WTC11 (cell line): ENCODE results near the gene MRPS30. TPM values are rescaled to one million over a fixed set of nuclear protein-coding genes. Genes with fewer than 3 reads are reported as not detected.

ENCODE experiments used
- ATAC-seq: fragments of 200-7000 bp; cut with Tn5 transposase; 2 replicates; pipeline ENCODE4 v1.10.0; 2021; ENCODE audit warnings: mild to moderate bottlenecking, moderate library complexity
- CTCF ChIA-PET: fragments of 300-600 bp; sonication (Branson Sonifier 250); formaldehyde crosslinking; loops from one replicate; lab custom pipeline; 2021; ENCODE audit warnings: antibody characterized with exemption; lab: Charles Lee
- POLR2A ChIA-PET: fragments of 350-600 bp; sonication (Branson Sonifier 250); formaldehyde crosslinking; loops from one replicate; lab custom pipeline; 2021; ENCODE audit warnings: antibody characterized with exemption; lab: Charles Lee
- DNase-seq: peaks from one replicate; pipeline ENCODE4 v3.0.0; 2021; ENCODE audit warnings: low spot score
- H3K27ac Mint-ChIP-seq: 2 replicates; pipeline ENCODE4 v1.8.0; 2021; ENCODE audit warnings: mixed read lengths
- H3K27me3 Mint-ChIP-seq: 2 replicates; pipeline ENCODE4 v1.8.0; 2021; ENCODE audit warnings: low read depth, mild to moderate bottlenecking, moderate library complexity, mixed read lengths
- H3K36me3 Mint-ChIP-seq: 2 replicates; pipeline ENCODE4 v1.8.0; 2021; ENCODE audit warnings: mixed read lengths
- H3K4me1 Mint-ChIP-seq: 2 replicates; pipeline ENCODE4 v1.8.0; 2022; ENCODE audit warnings: mixed read lengths
- H3K4me3 Mint-ChIP-seq: 2 replicates; pipeline ENCODE4 v1.8.0; 2021; ENCODE audit warnings: mild to moderate bottlenecking, moderate library complexity, mixed read lengths
- H3K9me3 Mint-ChIP-seq: 2 replicates; pipeline ENCODE4 v1.8.0; 2021; ENCODE audit warnings: mixed read lengths
- ATF1 ChIP-seq: sonication (generic); formaldehyde crosslinking; IDR thresholded peaks from 2 replicates; pipeline ENCODE4 v1.8.1; 2023; ENCODE audit warnings: mild to moderate bottlenecking, moderate library complexity, missing genetic modification reagents
- CREM ChIP-seq: sonication (generic); formaldehyde crosslinking; IDR thresholded peaks from 2 replicates; pipeline ENCODE4 v1.8.1; 2022; ENCODE audit warnings: mild to moderate bottlenecking, missing genetic modification reagents, moderate library complexity
- ETV6 ChIP-seq: sonication (generic); formaldehyde crosslinking; IDR thresholded peaks from 2 replicates; pipeline ENCODE4 v1.8.1; 2022; ENCODE audit warnings: mild to moderate bottlenecking, missing genetic modification reagents
- GABPB1 ChIP-seq: sonication (generic); formaldehyde crosslinking; IDR thresholded peaks from 2 replicates; pipeline ENCODE4 v1.8.1; 2023; ENCODE audit warnings: mild to moderate bottlenecking, missing genetic modification reagents
- HMGA2 ChIP-seq: fragments of 250-450 bp; sonication (Bioruptor Pico); IDR thresholded peaks from 2 replicates; pipeline ENCODE4 v1.4.0; 2021; ENCODE audit warnings: mild to moderate bottlenecking, moderate library complexity
- JAZF1 ChIP-seq: fragments of 250-450 bp; sonication (Bioruptor Pico); IDR thresholded peaks from 2 replicates; pipeline ENCODE4 v1.9.0; 2021; ENCODE audit warnings: moderate library complexity, mild to moderate bottlenecking, inconsistent platforms
- JUN ChIP-seq: sonication (generic); formaldehyde crosslinking; IDR thresholded peaks from 2 replicates; pipeline ENCODE4 v1.8.0; 2023; ENCODE audit warnings: mild to moderate bottlenecking, missing genetic modification reagents
- NFYB ChIP-seq: sonication (generic); formaldehyde crosslinking; conservative IDR thresholded peaks from 2 replicates; pipeline ENCODE4 v1.8.0; 2022; ENCODE audit warnings: low read depth, missing genetic modification reagents
- NR2C2 ChIP-seq: sonication (generic); formaldehyde crosslinking; IDR thresholded peaks from 2 replicates; pipeline ENCODE4 v1.8.0; 2022; ENCODE audit warnings: mild to moderate bottlenecking, missing genetic modification reagents
- RORB ChIP-seq: fragments of 250-450 bp; sonication (Bioruptor Pico); IDR thresholded peaks from 2 replicates; pipeline ENCODE4 v1.9.0; 2021; ENCODE audit warnings: mild to moderate bottlenecking
- SOX15 ChIP-seq: fragments of 250-450 bp; sonication (Bioruptor Pico); IDR thresholded peaks from 2 replicates; pipeline ENCODE4 v1.9.0; 2021; ENCODE audit warnings: mild to moderate bottlenecking
- TEAD1 ChIP-seq: sonication (generic); formaldehyde crosslinking; IDR thresholded peaks from 2 replicates; pipeline ENCODE4 v1.8.0; 2022; ENCODE audit warnings: mild to moderate bottlenecking, missing genetic modification reagents
- TP53 ChIP-seq: sonication (generic); formaldehyde crosslinking; IDR thresholded peaks from 2 replicates; pipeline ENCODE4 v1.8.1; 2023; ENCODE audit warnings: mild to moderate bottlenecking, missing genetic modification reagents
- total RNA-seq: library from RNA; stranded (reverse); gene quantifications from 3 replicates; pipeline ENCODE4 v1.2.3, GENCODE V29; 2021
- TF ChIP-seq, protein P1 (sequence below): fragments of 250-450 bp; sonication (Bioruptor Pico); IDR thresholded peaks from 2 replicates; pipeline ENCODE4 v1.9.0; 2021; ENCODE audit warnings: mild to moderate bottlenecking
- TF ChIP-seq, protein P2 (sequence below): sonication (generic); formaldehyde crosslinking; IDR thresholded peaks from 2 replicates; pipeline ENCODE4 v1.8.0; 2022; ENCODE audit warnings: mild to moderate bottlenecking, missing genetic modification reagents
- TF ChIP-seq, protein P3 (sequence below): sonication (generic); formaldehyde crosslinking; IDR thresholded peaks from 2 replicates; pipeline ENCODE4 v1.8.1; 2023; ENCODE audit warnings: mild to moderate bottlenecking, missing genetic modification reagents
- TF ChIP-seq, protein P4 (sequence below): sonication (generic); formaldehyde crosslinking; IDR thresholded peaks from 2 replicates; pipeline ENCODE4 v1.8.1; 2023; ENCODE audit warnings: mild to moderate bottlenecking, moderate library complexity, missing genetic modification reagents
- TF ChIP-seq, protein P5 (sequence below): sonication (generic); formaldehyde crosslinking; IDR thresholded peaks from 2 replicates; pipeline ENCODE4 v1.8.1; 2022; ENCODE audit warnings: low read depth, missing genetic modification reagents, borderline replicate concordance
- TF ChIP-seq, protein P6 (sequence below): sonication (generic); formaldehyde crosslinking; IDR thresholded peaks from 2 replicates; pipeline ENCODE4 v1.8.0; 2023; ENCODE audit warnings: mild to moderate bottlenecking, missing genetic modification reagents

The MRPS30 gene
- total RNA-seq, 1 experiment from 2014 or later, result 83.9 TPM

DNA sequence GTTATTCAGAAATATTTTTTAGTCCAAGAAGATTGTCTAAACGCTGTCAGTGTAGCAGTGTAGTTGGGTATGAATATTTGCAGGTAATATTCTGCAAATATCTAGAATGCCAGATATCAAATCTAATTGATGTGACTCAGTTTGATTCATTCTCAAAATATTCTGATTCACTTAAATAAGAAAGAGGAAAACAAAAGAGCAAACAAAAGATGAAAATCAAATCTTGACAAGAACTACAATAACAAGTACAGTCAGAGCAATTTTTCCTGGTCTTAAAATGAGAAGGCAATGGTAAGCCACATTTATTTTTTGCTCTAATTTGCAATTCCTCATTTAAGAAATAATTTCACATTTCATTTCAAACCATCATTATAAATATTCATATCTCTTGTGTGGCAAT is 36.0 kb downstream of the MRPS30 start:
- POLR2A ChIA-PET, result no interaction called here
- CTCF ChIA-PET, result no interaction called here
- TF ChIP-seq JUN, result no peak
- TF ChIP-seq, protein P1, sequence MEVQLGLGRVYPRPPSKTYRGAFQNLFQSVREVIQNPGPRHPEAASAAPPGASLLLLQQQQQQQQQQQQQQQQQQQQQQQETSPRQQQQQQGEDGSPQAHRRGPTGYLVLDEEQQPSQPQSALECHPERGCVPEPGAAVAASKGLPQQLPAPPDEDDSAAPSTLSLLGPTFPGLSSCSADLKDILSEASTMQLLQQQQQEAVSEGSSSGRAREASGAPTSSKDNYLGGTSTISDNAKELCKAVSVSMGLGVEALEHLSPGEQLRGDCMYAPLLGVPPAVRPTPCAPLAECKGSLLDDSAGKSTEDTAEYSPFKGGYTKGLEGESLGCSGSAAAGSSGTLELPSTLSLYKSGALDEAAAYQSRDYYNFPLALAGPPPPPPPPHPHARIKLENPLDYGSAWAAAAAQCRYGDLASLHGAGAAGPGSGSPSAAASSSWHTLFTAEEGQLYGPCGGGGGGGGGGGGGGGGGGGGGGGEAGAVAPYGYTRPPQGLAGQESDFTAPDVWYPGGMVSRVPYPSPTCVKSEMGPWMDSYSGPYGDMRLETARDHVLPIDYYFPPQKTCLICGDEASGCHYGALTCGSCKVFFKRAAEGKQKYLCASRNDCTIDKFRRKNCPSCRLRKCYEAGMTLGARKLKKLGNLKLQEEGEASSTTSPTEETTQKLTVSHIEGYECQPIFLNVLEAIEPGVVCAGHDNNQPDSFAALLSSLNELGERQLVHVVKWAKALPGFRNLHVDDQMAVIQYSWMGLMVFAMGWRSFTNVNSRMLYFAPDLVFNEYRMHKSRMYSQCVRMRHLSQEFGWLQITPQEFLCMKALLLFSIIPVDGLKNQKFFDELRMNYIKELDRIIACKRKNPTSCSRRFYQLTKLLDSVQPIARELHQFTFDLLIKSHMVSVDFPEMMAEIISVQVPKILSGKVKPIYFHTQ (CRISPR knock-in tag), result no peak
- TF ChIP-seq, protein P2, sequence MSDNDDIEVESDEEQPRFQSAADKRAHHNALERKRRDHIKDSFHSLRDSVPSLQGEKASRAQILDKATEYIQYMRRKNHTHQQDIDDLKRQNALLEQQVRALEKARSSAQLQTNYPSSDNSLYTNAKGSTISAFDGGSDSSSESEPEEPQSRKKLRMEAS, result no peak

DNA sequence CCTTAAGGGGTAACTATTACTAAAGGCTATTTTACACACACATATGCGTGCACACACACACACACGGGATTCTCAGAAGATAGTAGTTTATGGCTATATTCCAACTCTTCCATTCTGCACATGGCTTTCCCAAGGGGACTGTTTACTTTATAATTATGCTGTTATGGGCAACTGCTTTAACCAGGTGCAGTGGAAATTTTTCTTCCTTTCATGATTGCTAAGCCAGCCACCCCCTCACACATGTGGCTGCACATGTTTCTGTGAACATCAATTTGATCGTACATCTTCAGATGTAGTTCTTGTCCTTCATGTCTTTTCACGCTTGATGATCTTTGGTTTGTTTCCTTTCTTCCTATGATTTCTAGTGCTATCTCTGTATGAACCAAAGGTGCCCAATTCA is 37.0 kb downstream of the MRPS30 start:
- Mint-ChIP-seq H3K4me3 (no peak overlapping the region), H3K36me3 (no peaks in the 10 kb centered on the region), H3K4me1 (no peaks in the 10 kb centered on the region), H3K27me3 (no peaks in the 10 kb centered on the region), H3K27ac (no peak overlapping the region), H3K9me3 (no peaks in the 10 kb centered on the region)
- CTCF ChIA-PET, result no interaction called here
- no peak for DNase-seq
- TF ChIP-seq NR2C2 (CRISPR knock-in tag) (no peak), CREM (no peak)
- no peak for ATAC-seq
- POLR2A ChIA-PET, result no interaction called here

More for the DNA sequence above, 36.0 kb downstream of the MRPS30 start:
- Mint-ChIP-seq H3K27me3 (no peaks in the 10 kb centered on the region), H3K4me3 (no peak overlapping the region), H3K36me3 (peaks cover 7% of the 10 kb centered on the region), H3K4me1 (no peaks in the 10 kb centered on the region), H3K9me3 (peaks cover 7% of the 10 kb centered on the region), H3K27ac (no peak overlapping the region)
- DNase-seq (no peak), ATAC-seq (no peak)

DNA sequence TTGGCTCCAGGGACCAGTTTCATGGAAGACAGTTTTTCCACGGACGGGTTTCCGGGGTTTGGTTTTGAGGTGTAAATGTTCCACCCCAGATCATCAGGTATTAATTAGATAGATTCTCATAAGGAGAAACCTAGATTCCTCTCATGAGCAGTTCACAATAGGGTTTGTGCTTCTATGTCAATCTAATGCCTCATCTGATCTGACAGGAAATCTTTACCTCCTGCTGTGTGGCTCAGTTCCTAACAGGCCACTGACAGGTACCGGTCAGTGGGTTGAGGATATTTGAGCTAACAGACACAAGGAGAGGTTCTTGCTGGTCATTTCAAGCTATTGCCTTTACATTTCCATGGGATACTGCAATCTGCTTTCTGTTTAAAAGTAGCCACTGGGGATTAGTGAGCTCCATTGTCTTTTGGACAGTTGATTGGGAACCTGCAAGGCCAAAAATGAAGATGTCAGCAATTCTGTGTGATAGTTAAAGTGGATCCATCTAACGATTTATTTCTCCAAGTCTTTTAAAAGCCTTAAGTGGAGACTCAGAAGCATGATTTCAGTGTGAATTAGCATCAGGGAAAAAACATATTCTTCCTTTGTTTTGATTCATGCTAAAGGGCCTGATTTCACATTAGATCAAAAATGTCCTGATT is 38.6 kb downstream of the MRPS30 start:
- DNase-seq, result no peak
- no peak overlapping the region for H3K4me3 Mint-ChIP-seq
- POLR2A ChIA-PET, result no interaction called here
- CTCF ChIA-PET, result no interaction called here
- no peaks in the 10 kb centered on the region for H3K36me3 Mint-ChIP-seq
- H3K27me3 Mint-ChIP-seq, result no peaks in the 10 kb centered on the region
- H3K9me3 Mint-ChIP-seq, result peaks cover under 1% of the 10 kb centered on the region; the same call in 1 of the 2 replicates
- no peak overlapping the region for H3K27ac Mint-ChIP-seq
- no peaks in the 10 kb centered on the region for H3K4me1 Mint-ChIP-seq
- no peak for ATAC-seq
- TF ChIP-seq SOX15 (CRISPR knock-in tag), result no peak
- TF ChIP-seq RORB (CRISPR knock-in tag), result no peak
- TF ChIP-seq ATF1, result no peak
- TF ChIP-seq, protein P1 (CRISPR knock-in tag), result no peak
- no peak for TF ChIP-seq JAZF1
- no peak for TF ChIP-seq TP53 (CRISPR knock-in tag)
- TF ChIP-seq, protein P3, sequence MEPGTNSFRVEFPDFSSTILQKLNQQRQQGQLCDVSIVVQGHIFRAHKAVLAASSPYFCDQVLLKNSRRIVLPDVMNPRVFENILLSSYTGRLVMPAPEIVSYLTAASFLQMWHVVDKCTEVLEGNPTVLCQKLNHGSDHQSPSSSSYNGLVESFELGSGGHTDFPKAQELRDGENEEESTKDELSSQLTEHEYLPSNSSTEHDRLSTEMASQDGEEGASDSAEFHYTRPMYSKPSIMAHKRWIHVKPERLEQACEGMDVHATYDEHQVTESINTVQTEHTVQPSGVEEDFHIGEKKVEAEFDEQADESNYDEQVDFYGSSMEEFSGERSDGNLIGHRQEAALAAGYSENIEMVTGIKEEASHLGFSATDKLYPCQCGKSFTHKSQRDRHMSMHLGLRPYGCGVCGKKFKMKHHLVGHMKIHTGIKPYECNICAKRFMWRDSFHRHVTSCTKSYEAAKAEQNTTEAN, result no peak
- no peak for TF ChIP-seq GABPB1
- TF ChIP-seq, protein P4, sequence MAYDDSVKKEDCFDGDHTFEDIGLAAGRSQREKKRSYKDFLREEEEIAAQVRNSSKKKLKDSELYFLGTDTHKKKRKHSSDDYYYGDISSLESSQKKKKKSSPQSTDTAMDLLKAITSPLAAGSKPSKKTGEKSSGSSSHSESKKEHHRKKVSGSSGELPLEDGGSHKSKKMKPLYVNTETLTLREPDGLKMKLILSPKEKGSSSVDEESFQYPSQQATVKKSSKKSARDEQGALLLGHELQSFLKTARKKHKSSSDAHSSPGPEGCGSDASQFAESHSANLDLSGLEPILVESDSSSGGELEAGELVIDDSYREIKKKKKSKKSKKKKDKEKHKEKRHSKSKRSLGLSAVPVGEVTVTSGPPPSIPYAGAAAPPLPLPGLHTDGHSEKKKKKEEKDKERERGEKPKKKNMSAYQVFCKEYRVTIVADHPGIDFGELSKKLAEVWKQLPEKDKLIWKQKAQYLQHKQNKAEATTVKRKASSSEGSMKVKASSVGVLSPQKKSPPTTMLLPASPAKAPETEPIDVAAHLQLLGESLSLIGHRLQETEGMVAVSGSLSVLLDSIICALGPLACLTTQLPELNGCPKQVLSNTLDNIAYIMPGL, result no peak
- no peak for TF ChIP-seq HMGA2 (CRISPR knock-in tag)
- TF ChIP-seq CREM, result no peak
- TF ChIP-seq, protein P5, sequence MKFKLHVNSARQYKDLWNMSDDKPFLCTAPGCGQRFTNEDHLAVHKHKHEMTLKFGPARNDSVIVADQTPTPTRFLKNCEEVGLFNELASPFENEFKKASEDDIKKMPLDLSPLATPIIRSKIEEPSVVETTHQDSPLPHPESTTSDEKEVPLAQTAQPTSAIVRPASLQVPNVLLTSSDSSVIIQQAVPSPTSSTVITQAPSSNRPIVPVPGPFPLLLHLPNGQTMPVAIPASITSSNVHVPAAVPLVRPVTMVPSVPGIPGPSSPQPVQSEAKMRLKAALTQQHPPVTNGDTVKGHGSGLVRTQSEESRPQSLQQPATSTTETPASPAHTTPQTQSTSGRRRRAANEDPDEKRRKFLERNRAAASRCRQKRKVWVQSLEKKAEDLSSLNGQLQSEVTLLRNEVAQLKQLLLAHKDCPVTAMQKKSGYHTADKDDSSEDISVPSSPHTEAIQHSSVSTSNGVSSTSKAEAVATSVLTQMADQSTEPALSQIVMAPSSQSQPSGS (CRISPR knock-in tag), result no peak
- no peak for TF ChIP-seq TEAD1 (CRISPR knock-in tag)
- TF ChIP-seq ETV6 (CRISPR knock-in tag), result no peak
- TF ChIP-seq, protein P6, sequence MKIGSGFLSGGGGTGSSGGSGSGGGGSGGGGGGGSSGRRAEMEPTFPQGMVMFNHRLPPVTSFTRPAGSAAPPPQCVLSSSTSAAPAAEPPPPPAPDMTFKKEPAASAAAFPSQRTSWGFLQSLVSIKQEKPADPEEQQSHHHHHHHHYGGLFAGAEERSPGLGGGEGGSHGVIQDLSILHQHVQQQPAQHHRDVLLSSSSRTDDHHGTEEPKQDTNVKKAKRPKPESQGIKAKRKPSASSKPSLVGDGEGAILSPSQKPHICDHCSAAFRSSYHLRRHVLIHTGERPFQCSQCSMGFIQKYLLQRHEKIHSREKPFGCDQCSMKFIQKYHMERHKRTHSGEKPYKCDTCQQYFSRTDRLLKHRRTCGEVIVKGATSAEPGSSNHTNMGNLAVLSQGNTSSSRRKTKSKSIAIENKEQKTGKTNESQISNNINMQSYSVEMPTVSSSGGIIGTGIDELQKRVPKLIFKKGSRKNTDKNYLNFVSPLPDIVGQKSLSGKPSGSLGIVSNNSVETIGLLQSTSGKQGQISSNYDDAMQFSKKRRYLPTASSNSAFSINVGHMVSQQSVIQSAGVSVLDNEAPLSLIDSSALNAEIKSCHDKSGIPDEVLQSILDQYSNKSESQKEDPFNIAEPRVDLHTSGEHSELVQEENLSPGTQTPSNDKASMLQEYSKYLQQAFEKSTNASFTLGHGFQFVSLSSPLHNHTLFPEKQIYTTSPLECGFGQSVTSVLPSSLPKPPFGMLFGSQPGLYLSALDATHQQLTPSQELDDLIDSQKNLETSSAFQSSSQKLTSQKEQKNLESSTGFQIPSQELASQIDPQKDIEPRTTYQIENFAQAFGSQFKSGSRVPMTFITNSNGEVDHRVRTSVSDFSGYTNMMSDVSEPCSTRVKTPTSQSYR (CRISPR knock-in tag), result no peak
- TF ChIP-seq NFYB (CRISPR knock-in tag), result no peak
- no peak for TF ChIP-seq JUN
